HCEC 1CT (cell line): Measurements from ENCODE around the gene ADGB.
"Not testable (repeated sequence)": the region's sequence is repeated elsewhere in the genome, so short reads cannot be mapped to it uniquely, and the experiment has no call there.

ENCODE experiments used
- DNase-seq: peaks from one replicate; pipeline ENCODE4 v3.0.0-alpha.2; 2017

The ADGB gene

GRCh38 chr6:146770275-146770964 is 171.6 kb downstream of the ADGB start:
- DNase-seq: no peak

- no peak for DNase-seq
These were observed 172.4 kb downstream of the ADGB start for GRCh38 chr6:146770965-146771735.

GRCh38 chr6:146775220-146775619 is 176.4 kb downstream of the ADGB start:
- peak; percentile 21 for DNase-seq

DNA sequence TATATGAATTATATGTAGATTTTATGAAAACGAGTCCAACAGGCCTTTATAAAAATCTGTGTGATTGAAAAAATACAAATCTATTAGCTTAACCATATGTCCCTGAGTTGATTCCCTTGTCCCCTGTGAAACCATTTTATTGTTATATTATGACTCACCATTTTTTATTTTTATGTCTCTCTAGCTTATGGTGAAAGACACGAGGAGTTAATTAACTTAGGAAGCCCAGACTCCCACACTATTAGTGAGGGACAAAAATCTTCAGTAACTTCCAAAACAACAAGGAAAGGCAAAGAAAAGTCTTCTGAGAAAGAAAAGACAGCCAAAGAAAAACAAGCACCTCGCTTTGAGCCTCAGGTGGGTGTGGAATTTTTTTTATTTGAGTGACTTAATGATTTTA is 183.1 kb downstream of the ADGB start:
- DNase-seq: no peak

GRCh38 chr6:146785001-146785585 is 186.3 kb downstream of the ADGB start:
- DNase-seq: peak; percentile 52

DNA sequence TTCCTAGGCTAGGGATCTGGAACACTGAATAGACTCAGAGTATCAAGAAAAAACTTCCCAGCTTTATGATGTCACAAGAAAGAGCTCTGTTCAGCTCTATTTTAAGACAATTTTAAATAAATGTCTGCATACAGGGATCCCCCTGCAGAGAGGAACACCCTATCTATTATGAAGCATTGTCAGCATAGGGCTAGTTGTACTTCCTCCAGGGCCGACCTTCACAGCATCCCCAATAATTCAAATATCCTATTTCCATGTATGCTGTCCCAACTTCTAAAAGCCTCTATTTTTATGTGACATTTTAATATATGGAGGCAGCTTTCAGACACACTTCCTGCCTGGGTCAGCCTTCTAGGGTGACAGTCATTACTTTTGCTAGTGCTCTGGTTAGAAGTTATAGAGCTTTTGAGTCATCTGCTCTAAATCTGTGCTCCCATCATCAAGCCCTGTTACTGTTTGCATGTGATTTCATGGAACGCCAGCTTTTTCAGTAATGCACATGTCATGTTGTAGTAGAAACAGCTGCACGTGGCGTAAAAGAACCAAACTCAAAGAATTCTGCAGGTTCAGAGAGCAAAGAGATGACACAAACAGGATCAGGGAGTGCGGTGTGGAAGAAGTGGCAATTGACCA is 189.2 kb downstream of the ADGB start:
- no peak for DNase-seq

GRCh38 chr6:146790561-146791091 is 191.9 kb downstream of the ADGB start:
- DNase-seq: no peak

GRCh38 chr6:146791930-146792329 is 193.2 kb downstream of the ADGB start:
- no peak for DNase-seq

- not testable (repeated sequence) for DNase-seq
These were observed 194.4 kb downstream of the ADGB start for GRCh38 chr6:146793218-146793617.

- DNase-seq: no peak
These were observed 196.8 kb downstream of the ADGB start for GRCh38 chr6:146795479-146796133.

DNA sequence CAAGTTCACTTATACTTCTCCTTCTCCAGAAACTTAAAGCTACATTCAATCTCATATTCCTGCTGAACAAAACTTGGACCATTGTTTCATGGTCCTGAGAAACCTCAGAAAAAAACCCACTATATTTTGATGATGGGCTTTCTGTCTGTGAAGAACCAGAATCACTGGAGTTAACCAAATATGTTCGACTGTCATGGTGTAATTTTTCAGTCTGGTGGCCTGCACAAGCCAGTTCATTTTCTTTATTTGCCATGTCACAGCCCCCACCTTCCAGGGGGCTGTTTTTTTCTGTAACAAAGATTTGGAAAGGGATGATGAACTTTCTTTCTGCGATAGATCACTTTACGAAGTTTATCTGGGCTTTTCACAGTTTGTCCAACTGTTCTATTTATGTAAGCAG is 204.4 kb downstream of the ADGB start:
- not testable (repeated sequence) for DNase-seq

DNA sequence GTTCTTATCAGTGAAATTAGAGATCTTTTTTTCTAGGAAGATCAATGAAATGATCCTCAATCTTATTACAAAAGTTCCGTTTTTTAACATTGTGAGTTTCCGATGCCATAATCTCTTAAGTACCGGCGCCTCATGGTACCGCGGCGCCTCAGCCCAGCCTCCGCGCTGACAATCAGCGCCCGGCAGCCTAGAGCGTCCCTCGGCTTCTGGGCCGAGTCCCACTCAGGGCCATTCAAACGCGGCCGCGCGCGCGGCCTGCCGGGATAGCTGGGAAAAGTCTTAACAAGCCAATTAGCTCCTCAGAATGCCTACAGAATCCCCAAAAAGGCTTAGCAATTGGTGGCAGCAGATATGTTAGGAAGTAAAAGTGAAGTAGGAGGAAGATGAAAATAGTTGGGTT is 204.8 kb downstream of the ADGB start:
- no peak for DNase-seq

DNA sequence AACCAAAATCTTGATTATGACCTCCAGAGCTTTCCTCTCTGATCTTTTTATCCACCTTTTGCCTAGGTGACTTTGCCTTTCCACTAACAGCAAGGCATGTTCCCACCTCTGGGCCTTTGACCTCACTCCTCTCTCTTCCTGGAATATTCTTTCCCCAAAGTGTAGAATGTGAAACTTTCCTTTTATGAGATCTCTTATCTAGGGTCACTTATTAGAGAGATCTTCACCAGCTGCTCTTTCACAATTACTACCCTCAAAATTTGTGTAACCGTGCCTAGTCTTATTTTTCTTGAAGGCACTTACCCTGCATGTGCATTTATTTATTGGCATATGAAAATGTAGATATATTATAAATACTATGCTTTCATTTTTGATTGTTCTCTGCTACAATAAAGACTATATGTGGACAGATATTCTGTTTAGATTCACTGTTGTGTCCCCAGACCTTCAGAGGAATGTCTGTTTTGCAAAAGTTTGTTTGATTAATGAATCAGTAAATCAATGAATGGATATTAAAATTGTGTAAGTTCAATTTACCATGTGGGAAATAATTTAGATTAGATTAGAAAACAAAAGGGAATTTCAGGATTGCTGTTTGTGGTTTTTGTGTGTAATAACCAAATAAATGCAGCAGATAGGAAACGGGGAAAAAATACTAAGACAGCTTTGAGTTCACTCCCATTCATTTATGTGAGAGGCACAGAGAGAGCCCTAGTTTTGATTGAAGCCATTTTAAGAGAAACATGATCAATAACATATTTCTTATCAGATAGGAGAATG is 207.0 kb downstream of the ADGB start:
- no peak for DNase-seq

DNA sequence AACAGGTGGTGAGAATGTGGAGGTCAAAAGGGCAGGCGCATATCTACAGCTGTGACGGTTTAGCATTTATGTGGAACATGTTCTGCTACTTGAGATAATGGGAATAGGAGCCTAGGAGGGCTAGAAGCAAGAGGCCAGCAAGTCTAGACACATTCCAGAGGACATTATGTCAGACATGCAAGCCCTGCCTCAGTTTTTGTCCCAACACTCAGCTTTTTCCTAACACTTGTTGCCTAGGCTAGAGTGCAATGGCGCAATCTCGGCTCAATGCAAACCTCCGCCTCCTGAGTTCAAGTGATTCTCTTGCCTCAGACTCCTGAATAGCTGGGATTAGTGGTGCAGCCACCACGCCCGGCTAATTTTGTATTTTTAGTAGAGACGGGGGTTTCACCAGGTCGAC is 210.2 kb downstream of the ADGB start:
- DNase-seq: not testable (repeated sequence)

DNA sequence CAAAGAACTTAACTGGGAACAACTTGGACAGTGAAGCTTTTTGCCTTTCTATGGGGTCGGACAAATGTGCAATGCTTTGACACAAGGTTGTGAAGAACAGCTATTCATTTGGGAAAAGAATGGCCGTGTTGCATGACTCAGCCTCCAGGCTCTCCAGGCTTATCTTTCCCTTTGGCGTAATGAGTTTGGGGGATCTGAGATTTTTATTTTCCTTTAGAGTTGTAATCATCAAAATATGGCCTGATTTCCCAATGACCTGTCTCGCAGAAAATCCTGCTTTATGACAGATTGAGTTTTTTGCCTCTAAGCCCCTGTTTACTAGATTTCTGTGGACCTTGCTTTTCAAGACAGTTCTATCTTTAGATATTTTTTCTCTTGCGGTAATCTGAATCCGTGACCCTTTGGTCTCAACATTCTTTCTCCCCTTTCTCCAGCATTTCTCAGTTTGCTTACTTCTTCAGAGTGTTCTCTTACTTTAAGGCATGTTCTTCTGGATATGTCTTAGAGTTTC is 214.1 kb downstream of the ADGB start:
- not testable (repeated sequence) for DNase-seq

DNA sequence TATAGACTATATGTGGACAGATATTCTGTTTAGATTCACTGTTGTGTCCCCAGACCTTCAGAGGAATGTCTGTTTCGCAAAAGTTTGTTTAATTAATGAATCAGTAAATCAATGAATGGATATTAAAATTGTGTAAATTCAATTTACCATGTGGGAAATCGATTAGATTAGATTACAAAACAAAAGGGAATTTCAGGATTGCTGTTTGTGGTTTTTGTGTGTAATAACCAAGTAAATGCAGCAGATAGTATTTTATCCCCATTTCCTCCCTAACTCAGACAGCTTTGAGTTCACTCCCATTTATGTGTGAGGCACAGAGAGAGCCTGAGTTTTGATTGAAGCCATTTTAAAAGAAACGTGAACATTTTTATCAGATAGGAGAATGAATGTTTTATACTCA is 214.8 kb downstream of the ADGB start:
- peak; percentile 25 for DNase-seq

DNA sequence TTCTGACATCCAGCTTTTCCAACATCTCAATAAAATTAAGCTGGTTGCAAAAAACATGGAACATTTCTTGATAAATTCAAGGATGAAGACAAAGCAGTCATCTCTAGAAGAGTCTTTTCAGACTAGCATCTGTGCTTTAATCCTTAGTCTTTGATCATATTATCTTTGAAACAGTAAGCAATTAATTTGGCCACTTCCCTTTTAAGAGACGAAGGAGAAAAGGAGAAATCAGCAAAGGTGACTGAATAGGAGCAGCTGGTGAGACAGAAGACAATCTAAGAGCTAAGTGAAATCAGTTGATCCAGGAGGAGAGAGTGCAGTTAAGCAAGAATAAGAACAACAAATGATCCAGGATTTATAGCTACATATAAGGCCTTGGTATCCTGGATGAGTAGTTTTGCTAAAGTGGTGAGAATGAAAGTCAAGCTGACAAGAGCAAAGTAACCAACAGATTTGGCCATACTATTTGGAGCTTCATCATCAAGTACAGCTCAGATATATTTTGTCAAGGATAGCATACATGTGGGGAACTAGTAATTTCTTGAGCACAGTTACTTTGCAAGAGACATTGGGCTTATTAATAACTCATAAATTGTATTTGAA is 215.5 kb downstream of the ADGB start:
- peak; percentile 2 for DNase-seq

- not testable (repeated sequence) for DNase-seq
These were observed 217.0 kb downstream of the ADGB start for GRCh38 chr6:146815511-146816462.

DNA sequence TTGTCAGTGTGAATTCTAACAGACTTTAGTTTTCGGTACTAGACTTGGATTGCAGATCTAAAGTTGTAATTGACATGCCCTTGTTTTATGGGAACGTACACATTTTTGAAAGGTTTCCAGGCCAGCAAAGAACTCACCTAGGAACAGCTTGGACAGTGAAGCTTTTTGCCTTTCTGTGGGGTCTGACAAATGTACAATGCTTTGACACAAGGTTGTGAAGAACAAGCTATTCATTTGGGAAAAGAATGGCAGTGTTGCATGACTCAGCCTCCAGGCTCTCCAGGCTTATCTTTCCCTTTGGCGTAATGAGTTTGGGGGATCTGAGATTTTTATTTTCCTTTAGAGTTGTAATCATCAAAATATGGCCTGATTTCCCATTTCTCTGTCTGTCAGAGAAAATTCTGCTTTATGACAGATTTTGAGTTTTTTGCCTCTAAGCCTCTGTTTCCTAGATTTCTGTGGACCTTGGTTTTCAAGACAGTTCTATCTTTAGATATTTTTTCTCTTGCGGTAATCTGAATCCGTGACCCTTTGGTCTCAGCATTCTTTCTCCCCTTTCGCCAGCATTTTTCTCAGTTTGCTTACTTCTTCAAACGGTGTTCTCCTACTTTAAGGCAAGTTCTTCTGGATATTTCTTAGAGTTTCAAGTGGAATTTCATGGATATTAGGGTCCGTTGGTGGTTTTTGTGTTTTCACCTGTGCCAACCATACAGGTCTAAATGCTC is 221.0 kb downstream of the ADGB start:
- DNase-seq: no peak
